Measurements from ENCODE around the gene MIA3.

Gene MIA3

DNA sequence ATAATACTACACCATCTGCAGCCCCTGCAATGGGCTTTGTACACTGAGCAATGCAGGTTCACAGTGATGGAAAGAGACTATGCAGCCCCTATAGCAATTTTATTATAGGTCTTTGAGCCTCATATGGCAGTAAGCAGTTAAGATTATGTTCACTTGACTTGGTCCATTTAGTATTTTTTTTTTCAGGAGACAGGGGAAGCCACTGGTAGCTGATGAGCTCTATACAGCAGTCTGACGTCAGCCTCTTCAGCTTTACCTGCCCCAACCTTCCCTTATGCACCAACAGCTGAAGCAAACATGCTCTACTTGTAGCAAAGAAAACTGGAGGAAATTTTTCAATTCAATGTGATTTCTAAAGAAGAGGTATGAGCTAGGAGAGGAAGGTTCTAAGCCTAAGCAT is 62.2 kb downstream of the MIA3 start:
- DNase-seq = no peak

DNA sequence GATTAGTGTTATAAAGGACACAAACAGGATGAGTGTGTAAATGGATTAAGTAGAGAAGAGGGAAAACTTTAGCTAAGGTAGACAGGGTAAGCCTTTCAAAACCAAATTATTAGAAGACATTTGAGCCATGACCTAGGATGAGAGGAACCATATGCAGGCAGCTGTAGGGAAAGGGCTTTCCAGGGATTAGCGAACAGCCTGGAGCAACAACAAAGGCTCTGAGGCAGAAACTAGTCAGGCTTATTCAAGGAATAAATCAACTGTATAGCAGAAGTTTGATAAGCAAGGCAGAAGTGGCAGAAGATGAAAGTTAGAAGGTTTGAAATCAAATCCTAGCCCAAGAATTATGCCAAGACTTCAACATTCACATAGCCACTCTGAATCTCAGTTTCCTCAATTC is 73.1 kb downstream of the MIA3 start:
- no peak for DNase-seq

GRCh38 chr1:222694927-222695326 is 77.0 kb downstream of the MIA3 start:
- no peak for DNase-seq

DNA sequence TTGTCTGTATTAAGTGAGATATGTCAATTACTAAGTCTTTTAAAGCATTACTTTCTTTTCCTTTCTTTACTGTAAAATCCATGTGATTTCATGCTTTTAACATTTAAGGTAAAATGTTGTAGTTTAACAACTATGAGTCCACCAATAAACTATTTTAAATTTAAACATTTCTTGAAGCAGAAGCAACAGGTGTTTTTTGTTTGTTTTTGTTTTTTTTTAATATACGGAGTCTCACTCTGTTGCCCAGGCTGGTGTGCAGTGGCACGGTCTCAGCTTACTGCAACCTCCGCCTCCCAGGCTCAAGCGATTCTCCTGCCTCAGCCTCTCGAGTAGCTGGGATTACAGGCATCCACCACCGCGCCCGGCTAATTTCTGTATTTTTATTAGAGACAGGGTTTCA is 78.8 kb downstream of the MIA3 start:
- no peak for DNase-seq

DNA sequence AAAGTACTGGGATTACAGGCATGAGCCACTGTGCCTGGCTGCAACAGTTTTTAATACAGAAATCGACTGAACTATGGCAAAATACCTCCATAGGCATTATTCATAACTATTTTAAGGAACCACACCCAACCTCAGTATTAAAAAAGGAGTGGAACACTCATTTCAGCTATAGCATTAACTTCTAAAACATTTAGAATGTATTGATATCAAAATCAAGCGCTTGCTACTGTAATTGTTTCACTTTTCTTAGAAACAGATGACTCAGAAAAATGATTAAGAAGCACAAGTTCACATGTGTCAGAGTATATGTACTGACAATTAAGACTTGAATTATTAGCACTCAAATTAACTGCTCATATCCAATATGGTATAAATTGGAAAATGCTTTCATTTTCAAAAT is 79.3 kb downstream of the MIA3 start:
- no peak for DNase-seq

- DNase-seq = no peak
Observed at GRCh38 chr1:222697826-222698225, 79.9 kb downstream of the MIA3 start.

DNA sequence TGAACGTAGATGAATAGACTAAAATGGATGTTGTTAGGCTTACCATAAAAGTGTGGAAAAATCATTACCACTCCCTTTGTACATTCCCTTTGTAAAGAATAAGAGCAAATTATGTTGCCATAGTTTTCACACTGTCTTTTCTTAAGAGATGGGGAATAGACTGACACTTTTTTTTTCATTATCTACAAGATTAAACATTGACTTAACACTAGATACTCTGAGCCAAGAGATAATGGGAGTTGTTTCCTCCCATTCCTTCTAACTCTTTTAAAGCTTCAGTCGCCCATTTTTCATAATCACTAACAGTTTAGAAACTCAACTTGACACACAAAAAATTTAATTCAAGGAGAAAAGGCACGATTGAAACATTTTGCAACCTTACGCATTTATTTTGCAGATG is 84.3 kb downstream of the MIA3 start:
- no peak for DNase-seq

- DNase-seq = no peak
Observed at GRCh38 chr1:222704260-222704659, 86.4 kb downstream of the MIA3 start.

GRCh38 chr1:222706815-222707214 is 88.9 kb downstream of the MIA3 start:
- no peak for DNase-seq

DNA sequence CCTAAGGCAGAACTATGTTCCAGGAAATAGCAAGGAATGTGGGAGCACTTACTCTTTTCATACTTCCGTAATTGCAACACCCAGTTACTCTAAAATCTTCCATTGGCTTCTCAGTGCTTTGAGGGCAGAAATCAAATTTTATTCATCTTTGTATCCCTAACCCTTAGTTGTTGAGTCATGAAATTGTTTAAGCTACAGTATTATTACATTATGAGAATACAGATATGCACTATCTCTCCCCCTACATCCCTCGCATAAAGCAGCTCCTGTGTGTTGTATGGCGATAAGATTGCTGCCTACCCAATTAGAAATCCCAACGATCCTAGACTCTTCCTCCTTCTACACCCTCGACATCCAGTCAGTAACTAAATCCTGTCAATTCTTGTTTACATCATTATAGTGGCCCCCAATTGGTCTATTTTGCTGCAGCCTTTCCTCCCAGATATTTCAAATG is 91.8 kb downstream of the MIA3 start:
- DNase-seq = no peak

- peak; percentile 10 to 48 (median 28) for DNase-seq
Observed at GRCh38 chr1:222711319-222712252, 93.7 kb downstream of the MIA3 start.

- DNase-seq = peak; percentile 88 to 98 (median 94)
Observed at GRCh38 chr1:222712253-222713090, 94.6 kb downstream of the MIA3 start, which contains the start of the genes AIDA and BROX. TSS of gene AIDA (minus strand) at chr1:222712491. CDS start at chr1:222712317, 174 bp downstream. TSS of gene BROX (plus strand) at chr1:222712564. CDS start at chr1:222715700, 3,136 bp downstream.

- DNase-seq = peak; percentile 62 to 90 (median 80)
Observed at GRCh38 chr1:222713091-222713961, 95.4 kb downstream of the MIA3 start.

DNA sequence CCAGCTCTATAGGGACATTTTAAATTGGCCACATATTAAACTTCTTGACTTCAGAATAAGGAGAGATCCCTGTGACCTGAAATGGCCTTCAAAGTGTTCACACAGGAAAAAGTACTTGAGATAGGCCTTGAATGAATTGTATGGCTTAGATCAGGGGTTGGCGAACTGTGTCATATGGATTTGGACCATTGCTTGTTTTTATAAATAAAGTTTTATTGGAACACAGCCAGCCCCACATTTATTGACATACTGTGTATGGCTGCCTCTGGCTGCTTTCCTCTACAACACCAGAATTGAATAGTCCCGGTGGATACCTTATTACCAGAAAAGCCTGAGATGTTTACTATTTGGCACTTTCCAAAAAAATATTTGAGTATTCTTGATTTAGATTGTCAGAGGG is 98.5 kb downstream of the MIA3 start:
- DNase-seq = no peak

All from activated naive CD4-positive, alpha-beta T cell (primary cell).